ENCODE data around the gene KCNK15. TPM values are rescaled to one million over a fixed set of nuclear protein-coding genes. Genes with fewer than 3 reads are reported as not detected.

Gene KCNK15
- polyA plus RNA-seq, 3 donors = 0.03 TPM; not detected in 2

- Histone ChIP-seq H4K20me1 (ENCODE audit: insufficient read depth, low read length) (no peaks in the 10 kb centered on the region), H3K27me3 (ENCODE audit: control insufficient read depth in 2 of 2, insufficient read depth in 2 of 2, low read length in 2 of 2) (no peaks in the 10 kb centered on the region), H3K9ac (ENCODE audit: insufficient read depth, low read length, poor library complexity, severe bottlenecking) (no peak overlapping the region), H3K4me1 (ENCODE audit: control insufficient read depth in 1 of 2, insufficient read depth in 2 of 2, low read length in 2 of 2) (no peaks in the 10 kb centered on the region), H3K27ac (ENCODE audit: low read depth in 1 of 2, low read length in 2 of 2) (no peak overlapping the region), H3K4me2 (replicated peaks; ENCODE audit: extremely low read depth, low read length, poor library complexity, severe bottlenecking) (no peak overlapping the region), H3K36me3 (replicated peaks in 1 of 2; ENCODE audit: control insufficient read depth in 1 of 2, insufficient read depth in 2 of 2, low read length in 2 of 2) (no peaks in the 10 kb centered on the region), H3K79me2 (ENCODE audit: insufficient read depth, low read length) (no peaks in the 10 kb centered on the region), H3K9me3 (replicated peaks in 1 of 2; ENCODE audit: control insufficient read depth in 1 of 2, insufficient read depth in 1 of 2, low read length in 2 of 2) (no peaks in the 10 kb centered on the region), H2AFZ (ENCODE audit: insufficient read depth, low read depth, low read length, poor library complexity, severe bottlenecking) (no peak overlapping the region), H3K4me3 (replicated peaks in 1 of 3; ENCODE audit: low read depth in 2 of 3, low read length in 3 of 3) (no peak overlapping the region)
- intact Hi-C loops (cut with micrococcal nuclease) = no loop called here
- H3K9me3 Mint-ChIP-seq = no peaks in the 10 kb centered on the region
- H3K4me3 Mint-ChIP-seq = peak overlapping the region in 1 of 2 donors; percentile 36
- peaks cover 4% of the 10 kb centered on the region for H3K4me1 Mint-ChIP-seq
- H3K27me3 Mint-ChIP-seq (ENCODE audit: low read depth in 3 of 3) = peaks cover 0 to 10% (median 9%) of the 10 kb centered on the region in 3 donors
- TF ChIP-seq CTCF (IDR thresholded peaks at IDR 0.05) = no peak
- no CpG with 5 or more reads among the region's 1 CpG for WGBS (ENCODE audit: insufficient coverage)
- no peaks in the 10 kb centered on the region for H3K36me3 Mint-ChIP-seq
- H3K27ac Mint-ChIP-seq = no peak overlapping the region
- DNase-seq = no peak
These were observed 13.9 kb downstream of the KCNK15 start for GRCh38 chr20:44759595-44759994.

- Histone ChIP-seq H3K27me3 (ENCODE audit: control insufficient read depth in 2 of 2, insufficient read depth in 2 of 2, low read length in 2 of 2) (no peaks in the 10 kb centered on the region), H3K9me3 (replicated peaks in 1 of 2; ENCODE audit: control insufficient read depth in 1 of 2, insufficient read depth in 1 of 2, low read length in 2 of 2) (no peaks in the 10 kb centered on the region), H2AFZ (ENCODE audit: insufficient read depth, low read depth, low read length, poor library complexity, severe bottlenecking) (no peak overlapping the region), H3K27ac (ENCODE audit: low read depth in 1 of 2, low read length in 2 of 2) (no peak overlapping the region), H3K79me2 (ENCODE audit: insufficient read depth, low read length) (no peaks in the 10 kb centered on the region), H3K4me2 (replicated peaks; ENCODE audit: extremely low read depth, low read length, poor library complexity, severe bottlenecking) (no peak overlapping the region), H3K4me1 (ENCODE audit: control insufficient read depth in 1 of 2, insufficient read depth in 2 of 2, low read length in 2 of 2) (no peaks in the 10 kb centered on the region), H3K9ac (ENCODE audit: insufficient read depth, low read length, poor library complexity, severe bottlenecking) (no peak overlapping the region), H4K20me1 (ENCODE audit: insufficient read depth, low read length) (no peaks in the 10 kb centered on the region), H3K36me3 (replicated peaks in 1 of 2; ENCODE audit: control insufficient read depth in 1 of 2, insufficient read depth in 2 of 2, low read length in 2 of 2) (no peaks in the 10 kb centered on the region), H3K4me3 (replicated peaks in 1 of 3; ENCODE audit: low read depth in 2 of 3, low read length in 3 of 3) (no peak overlapping the region)
- H3K4me1 Mint-ChIP-seq = peaks cover 4% of the 10 kb centered on the region
- no peak for DNase-seq
- intact Hi-C loops (cut with micrococcal nuclease) = no loop called here
- no peak overlapping the region for H3K4me3 Mint-ChIP-seq
- WGBS (ENCODE audit: insufficient coverage) = 100% methylated on average over 2 of the region's 3 CpGs
- TF ChIP-seq CTCF (IDR thresholded peaks at IDR 0.05) = no peak
- no peaks in the 10 kb centered on the region for H3K9me3 Mint-ChIP-seq
- peak overlapping the region in 1 of 7 donors; percentile 64 for H3K27ac Mint-ChIP-seq
- peaks cover 3 to 14% (median 10%) of the 10 kb centered on the region in 3 donors for H3K27me3 Mint-ChIP-seq (ENCODE audit: low read depth in 3 of 3)
- no peaks in the 10 kb centered on the region for H3K36me3 Mint-ChIP-seq
These were observed 15.8 kb downstream of the KCNK15 start for GRCh38 chr20:44761423-44761822.
